ENCODE measurements around the gene CUEDC1. TPM values are rescaled to one million over a fixed set of nuclear protein-coding genes. Genes with fewer than 3 reads are reported as not detected.

Gene CUEDC1
- total and polyA plus RNA-seq, 9 of the 15 experiments (the other 6 are each of a cell fraction or from before 2014, with no cell fraction given): 0.20 to 4.1 (median 1.6) TPM; not detected in 1

DNA sequence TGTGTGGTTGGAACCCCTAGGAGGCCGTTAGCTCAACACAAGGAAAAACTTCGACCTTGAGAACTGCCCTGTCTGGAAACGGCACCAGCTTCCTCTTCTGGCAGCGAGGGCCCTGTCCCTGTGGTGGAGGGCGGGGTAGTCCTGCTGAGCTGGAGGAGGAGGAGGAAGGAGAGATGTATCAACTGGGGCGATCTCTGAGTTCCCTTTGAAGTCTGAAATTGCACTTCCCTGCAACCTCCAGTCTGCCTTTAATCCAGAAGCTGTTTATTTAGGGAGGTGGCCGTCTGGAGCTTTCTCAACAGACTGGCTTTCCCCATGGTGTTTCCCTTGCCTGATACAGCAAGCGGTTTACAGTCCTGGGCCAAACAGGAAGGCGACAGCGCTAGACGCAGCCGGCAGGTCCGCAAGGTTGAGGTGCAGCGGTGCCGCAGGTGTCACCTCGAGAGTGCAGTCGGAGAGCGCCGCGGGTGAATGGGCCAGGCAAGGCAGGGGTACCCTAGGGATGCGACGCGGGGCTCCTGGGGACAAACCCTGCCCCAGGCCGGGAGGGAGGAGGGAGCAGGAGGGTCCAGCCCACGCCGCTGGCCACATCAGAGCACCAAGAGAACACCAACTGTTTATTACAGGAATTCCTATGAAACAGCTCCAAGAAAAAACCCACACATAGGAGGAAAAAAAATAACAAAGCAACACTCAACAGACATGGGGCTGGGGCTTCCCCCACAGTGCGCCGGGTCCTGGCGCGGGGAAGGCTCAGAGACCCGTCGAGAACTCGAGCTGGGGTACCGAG, 94.0 kb downstream of the CUEDC1 start (continued):
- TF ChIP-seq, protein P1, sequence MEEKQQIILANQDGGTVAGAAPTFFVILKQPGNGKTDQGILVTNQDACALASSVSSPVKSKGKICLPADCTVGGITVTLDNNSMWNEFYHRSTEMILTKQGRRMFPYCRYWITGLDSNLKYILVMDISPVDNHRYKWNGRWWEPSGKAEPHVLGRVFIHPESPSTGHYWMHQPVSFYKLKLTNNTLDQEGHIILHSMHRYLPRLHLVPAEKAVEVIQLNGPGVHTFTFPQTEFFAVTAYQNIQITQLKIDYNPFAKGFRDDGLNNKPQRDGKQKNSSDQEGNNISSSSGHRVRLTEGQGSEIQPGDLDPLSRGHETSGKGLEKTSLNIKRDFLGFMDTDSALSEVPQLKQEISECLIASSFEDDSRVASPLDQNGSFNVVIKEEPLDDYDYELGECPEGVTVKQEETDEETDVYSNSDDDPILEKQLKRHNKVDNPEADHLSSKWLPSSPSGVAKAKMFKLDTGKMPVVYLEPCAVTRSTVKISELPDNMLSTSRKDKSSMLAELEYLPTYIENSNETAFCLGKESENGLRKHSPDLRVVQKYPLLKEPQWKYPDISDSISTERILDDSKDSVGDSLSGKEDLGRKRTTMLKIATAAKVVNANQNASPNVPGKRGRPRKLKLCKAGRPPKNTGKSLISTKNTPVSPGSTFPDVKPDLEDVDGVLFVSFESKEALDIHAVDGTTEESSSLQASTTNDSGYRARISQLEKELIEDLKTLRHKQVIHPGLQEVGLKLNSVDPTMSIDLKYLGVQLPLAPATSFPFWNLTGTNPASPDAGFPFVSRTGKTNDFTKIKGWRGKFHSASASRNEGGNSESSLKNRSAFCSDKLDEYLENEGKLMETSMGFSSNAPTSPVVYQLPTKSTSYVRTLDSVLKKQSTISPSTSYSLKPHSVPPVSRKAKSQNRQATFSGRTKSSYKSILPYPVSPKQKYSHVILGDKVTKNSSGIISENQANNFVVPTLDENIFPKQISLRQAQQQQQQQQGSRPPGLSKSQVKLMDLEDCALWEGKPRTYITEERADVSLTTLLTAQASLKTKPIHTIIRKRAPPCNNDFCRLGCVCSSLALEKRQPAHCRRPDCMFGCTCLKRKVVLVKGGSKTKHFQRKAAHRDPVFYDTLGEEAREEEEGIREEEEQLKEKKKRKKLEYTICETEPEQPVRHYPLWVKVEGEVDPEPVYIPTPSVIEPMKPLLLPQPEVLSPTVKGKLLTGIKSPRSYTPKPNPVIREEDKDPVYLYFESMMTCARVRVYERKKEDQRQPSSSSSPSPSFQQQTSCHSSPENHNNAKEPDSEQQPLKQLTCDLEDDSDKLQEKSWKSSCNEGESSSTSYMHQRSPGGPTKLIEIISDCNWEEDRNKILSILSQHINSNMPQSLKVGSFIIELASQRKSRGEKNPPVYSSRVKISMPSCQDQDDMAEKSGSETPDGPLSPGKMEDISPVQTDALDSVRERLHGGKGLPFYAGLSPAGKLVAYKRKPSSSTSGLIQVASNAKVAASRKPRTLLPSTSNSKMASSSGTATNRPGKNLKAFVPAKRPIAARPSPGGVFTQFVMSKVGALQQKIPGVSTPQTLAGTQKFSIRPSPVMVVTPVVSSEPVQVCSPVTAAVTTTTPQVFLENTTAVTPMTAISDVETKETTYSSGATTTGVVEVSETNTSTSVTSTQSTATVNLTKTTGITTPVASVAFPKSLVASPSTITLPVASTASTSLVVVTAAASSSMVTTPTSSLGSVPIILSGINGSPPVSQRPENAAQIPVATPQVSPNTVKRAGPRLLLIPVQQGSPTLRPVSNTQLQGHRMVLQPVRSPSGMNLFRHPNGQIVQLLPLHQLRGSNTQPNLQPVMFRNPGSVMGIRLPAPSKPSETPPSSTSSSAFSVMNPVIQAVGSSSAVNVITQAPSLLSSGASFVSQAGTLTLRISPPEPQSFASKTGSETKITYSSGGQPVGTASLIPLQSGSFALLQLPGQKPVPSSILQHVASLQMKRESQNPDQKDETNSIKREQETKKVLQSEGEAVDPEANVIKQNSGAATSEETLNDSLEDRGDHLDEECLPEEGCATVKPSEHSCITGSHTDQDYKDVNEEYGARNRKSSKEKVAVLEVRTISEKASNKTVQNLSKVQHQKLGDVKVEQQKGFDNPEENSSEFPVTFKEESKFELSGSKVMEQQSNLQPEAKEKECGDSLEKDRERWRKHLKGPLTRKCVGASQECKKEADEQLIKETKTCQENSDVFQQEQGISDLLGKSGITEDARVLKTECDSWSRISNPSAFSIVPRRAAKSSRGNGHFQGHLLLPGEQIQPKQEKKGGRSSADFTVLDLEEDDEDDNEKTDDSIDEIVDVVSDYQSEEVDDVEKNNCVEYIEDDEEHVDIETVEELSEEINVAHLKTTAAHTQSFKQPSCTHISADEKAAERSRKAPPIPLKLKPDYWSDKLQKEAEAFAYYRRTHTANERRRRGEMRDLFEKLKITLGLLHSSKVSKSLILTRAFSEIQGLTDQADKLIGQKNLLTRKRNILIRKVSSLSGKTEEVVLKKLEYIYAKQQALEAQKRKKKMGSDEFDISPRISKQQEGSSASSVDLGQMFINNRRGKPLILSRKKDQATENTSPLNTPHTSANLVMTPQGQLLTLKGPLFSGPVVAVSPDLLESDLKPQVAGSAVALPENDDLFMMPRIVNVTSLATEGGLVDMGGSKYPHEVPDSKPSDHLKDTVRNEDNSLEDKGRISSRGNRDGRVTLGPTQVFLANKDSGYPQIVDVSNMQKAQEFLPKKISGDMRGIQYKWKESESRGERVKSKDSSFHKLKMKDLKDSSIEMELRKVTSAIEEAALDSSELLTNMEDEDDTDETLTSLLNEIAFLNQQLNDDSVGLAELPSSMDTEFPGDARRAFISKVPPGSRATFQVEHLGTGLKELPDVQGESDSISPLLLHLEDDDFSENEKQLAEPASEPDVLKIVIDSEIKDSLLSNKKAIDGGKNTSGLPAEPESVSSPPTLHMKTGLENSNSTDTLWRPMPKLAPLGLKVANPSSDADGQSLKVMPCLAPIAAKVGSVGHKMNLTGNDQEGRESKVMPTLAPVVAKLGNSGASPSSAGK (IDR thresholded peaks at IDR 0.05): no peak
- TF ChIP-seq COPS2 (conservative IDR thresholded peaks at IDR 0.05): no peak
- TF ChIP-seq ZBTB7A (IDR thresholded peaks at IDR 0.05; ENCODE audit: borderline replicate concordance, control insufficient read depth, low read depth, low read length): no peak
- no peak for TF ChIP-seq TCF3 (CRISPR knock-in tag; IDR thresholded peaks at IDR 0.05)
- TF ChIP-seq ILF3 (IDR thresholded peaks at IDR 0.05; ENCODE audit: borderline replicate concordance): no peak
- no peak for TF ChIP-seq ZFPM2 (CRISPR knock-in tag; IDR thresholded peaks at IDR 0.05)
- TF ChIP-seq, protein P2, sequence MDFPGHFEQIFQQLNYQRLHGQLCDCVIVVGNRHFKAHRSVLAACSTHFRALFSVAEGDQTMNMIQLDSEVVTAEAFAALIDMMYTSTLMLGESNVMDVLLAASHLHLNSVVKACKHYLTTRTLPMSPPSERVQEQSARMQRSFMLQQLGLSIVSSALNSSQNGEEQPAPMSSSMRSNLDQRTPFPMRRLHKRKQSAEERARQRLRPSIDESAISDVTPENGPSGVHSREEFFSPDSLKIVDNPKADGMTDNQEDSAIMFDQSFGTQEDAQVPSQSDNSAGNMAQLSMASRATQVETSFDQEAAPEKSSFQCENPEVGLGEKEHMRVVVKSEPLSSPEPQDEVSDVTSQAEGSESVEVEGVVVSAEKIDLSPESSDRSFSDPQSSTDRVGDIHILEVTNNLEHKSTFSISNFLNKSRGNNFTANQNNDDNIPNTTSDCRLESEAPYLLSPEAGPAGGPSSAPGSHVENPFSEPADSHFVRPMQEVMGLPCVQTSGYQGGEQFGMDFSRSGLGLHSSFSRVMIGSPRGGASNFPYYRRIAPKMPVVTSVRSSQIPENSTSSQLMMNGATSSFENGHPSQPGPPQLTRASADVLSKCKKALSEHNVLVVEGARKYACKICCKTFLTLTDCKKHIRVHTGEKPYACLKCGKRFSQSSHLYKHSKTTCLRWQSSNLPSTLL (IDR thresholded peaks at IDR 0.05): no peak
- no peak for TF ChIP-seq CHD4 (IDR thresholded peaks at IDR 0.05; ENCODE audit: insufficient read depth, insufficient replicate concordance, low read depth, low read length, poor library complexity, severe bottlenecking)
- TF ChIP-seq NUFIP1 (IDR thresholded peaks at IDR 0.05; ENCODE audit: partially characterized antibody): no peak
- no peak for TF ChIP-seq SRSF1 (IDR thresholded peaks at IDR 0.05; ENCODE audit: low read depth, low read length)
- TF ChIP-seq FOXK2 (conservative IDR thresholded peaks at IDR 0.05 in 1 of 2, IDR thresholded peaks at IDR 0.05 in 1 of 2; ENCODE audit: low read depth in 2 of 2): no peak
- TF ChIP-seq ZNF780A (CRISPR knock-in tag; IDR thresholded peaks at IDR 0.05): no peak
